Measurements from ENCODE around the gene BTBD9. TPM values are rescaled to one million over a fixed set of nuclear protein-coding genes. Genes with fewer than 3 reads are reported as not detected.

Gene BTBD9
- total RNA-seq, 1 experiment from 2014 or later = 15.4 TPM

GRCh38 chr6:38555606-38556005 lies 84.1 kb downstream of the BTBD9 start:
- DNase-seq (ENCODE audit: low read depth) = no peak

- DNase-seq (ENCODE audit: low read depth) = peak; percentile 30
These were observed 84.9 kb downstream of the BTBD9 start for GRCh38 chr6:38554700-38555413.

- DNase-seq (ENCODE audit: low read depth) = no peak
These were observed 85.7 kb downstream of the BTBD9 start for GRCh38 chr6:38554014-38554413.

GRCh38 chr6:38552121-38552520 lies 87.6 kb downstream of the BTBD9 start:
- no peak for DNase-seq (ENCODE audit: low read depth)

GRCh38 chr6:38549795-38550194 lies 89.9 kb downstream of the BTBD9 start:
- DNase-seq (ENCODE audit: low read depth) = no peak

GRCh38 chr6:38549180-38549579 lies 90.5 kb downstream of the BTBD9 start:
- no peak for DNase-seq (ENCODE audit: low read depth)

GRCh38 chr6:38543022-38543421 lies 96.7 kb downstream of the BTBD9 start:
- no peak for DNase-seq (ENCODE audit: low read depth)

GRCh38 chr6:38542031-38542430 lies 97.7 kb downstream of the BTBD9 start:
- DNase-seq (ENCODE audit: low read depth) = no peak

- no peak for DNase-seq (ENCODE audit: low read depth)
These were observed 106.7 kb downstream of the BTBD9 start for GRCh38 chr6:38533064-38533463.

- no peak for DNase-seq (ENCODE audit: low read depth)
These were observed 108.6 kb downstream of the BTBD9 start for GRCh38 chr6:38531134-38531533.

GRCh38 chr6:38528196-38528965 lies 111.3 kb downstream of the BTBD9 start:
- peak; percentile 49 for DNase-seq (ENCODE audit: low read depth)

GRCh38 chr6:38527371-38527770 lies 112.4 kb downstream of the BTBD9 start:
- no peak for DNase-seq (ENCODE audit: low read depth)

- DNase-seq (ENCODE audit: low read depth) = no peak
These were observed 113.8 kb downstream of the BTBD9 start for GRCh38 chr6:38525888-38526287.

GRCh38 chr6:38524436-38525145 lies 115.1 kb downstream of the BTBD9 start:
- DNase-seq (ENCODE audit: low read depth) = peak; percentile 27

- no peak for DNase-seq (ENCODE audit: low read depth)
These were observed 117.4 kb downstream of the BTBD9 start for GRCh38 chr6:38522322-38522721.

- no peak for DNase-seq (ENCODE audit: low read depth)
These were observed 121.0 kb downstream of the BTBD9 start for GRCh38 chr6:38518511-38519304.

- peak; percentile 13 for DNase-seq (ENCODE audit: low read depth)
These were observed 122.7 kb downstream of the BTBD9 start for GRCh38 chr6:38517005-38517404.

GRCh38 chr6:38514399-38514798 lies 125.3 kb downstream of the BTBD9 start:
- no peak for DNase-seq (ENCODE audit: low read depth)

- DNase-seq (ENCODE audit: low read depth) = no peak
These were observed 127.5 kb downstream of the BTBD9 start for GRCh38 chr6:38512211-38512610.

- DNase-seq (ENCODE audit: low read depth) = peak; percentile 35
These were observed 129.5 kb downstream of the BTBD9 start for GRCh38 chr6:38510205-38510604.

- peak; percentile 17 for DNase-seq (ENCODE audit: low read depth)
These were observed 130.0 kb downstream of the BTBD9 start for GRCh38 chr6:38509713-38510112.

- DNase-seq (ENCODE audit: low read depth) = peak; percentile 21
These were observed 130.8 kb downstream of the BTBD9 start for GRCh38 chr6:38508894-38509293.

Data from Daoy (cell line).